Measurements from ENCODE around the gene LAD1. TPM values are rescaled to one million over a fixed set of nuclear protein-coding genes. Genes with fewer than 3 reads are reported as not detected.

LAD1 gene
- total and polyA plus RNA-seq, 2 of the 4 experiments (the other 2 are of a cell fraction), result under 0.01 to 0.07 TPM

DNA sequence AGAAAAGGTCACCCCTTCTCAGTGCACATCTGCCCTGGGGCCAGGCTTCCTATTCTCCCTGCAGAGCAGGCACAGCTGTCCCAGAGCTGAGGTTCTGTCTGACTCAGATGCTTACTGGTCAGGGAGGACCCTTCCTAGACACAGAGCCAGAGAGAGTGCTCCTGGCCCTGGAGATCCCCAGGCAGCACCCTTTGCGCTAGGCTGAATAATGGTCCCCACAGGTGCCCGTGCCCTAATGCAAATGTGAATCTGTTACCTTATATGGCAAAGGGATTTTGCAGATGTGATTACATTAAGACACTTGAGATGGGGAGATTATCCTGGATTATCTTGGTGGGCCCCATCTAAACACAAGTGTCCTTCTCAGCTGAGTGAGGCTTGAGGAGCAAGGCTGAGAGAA, 25.0 kb upstream of the LAD1 start:
- peaks cover 5% of the 10 kb centered on the region for H3K9me3 ChIP-seq (ENCODE audit: control insufficient read depth, insufficient read depth, low read length)
- H3K4me3 ChIP-seq (ENCODE audit: insufficient read depth, low read depth, low read length), result no peak overlapping the region
- H2AK9ac ChIP-seq (replicated peaks; ENCODE audit: low read depth, low read length, poor library complexity), result no peak overlapping the region
- H2AFZ ChIP-seq (replicated peaks; ENCODE audit: low read length, poor library complexity), result no peak overlapping the region
- no peak overlapping the region for H3K4ac ChIP-seq (ENCODE audit: low read depth, low read length)
- H3K27me3 ChIP-seq (ENCODE audit: control insufficient read depth, insufficient read depth, low read length), result peaks cover 36% of the 10 kb centered on the region
- DNase-seq (no peak), ATAC-seq (ENCODE audit: low read depth) (no peak)
- no peaks in the 10 kb centered on the region for H4K20me1 ChIP-seq (ENCODE audit: insufficient read depth, low read length)
- H2BK120ac ChIP-seq (ENCODE audit: low read depth, low read length), result no peak overlapping the region
- TF ChIP-seq MXI1 (IDR thresholded peaks at IDR 0.05; ENCODE audit: borderline replicate concordance, low read depth, low read length), result no peak
- no peak for TF ChIP-seq FOS (IDR thresholded peaks at IDR 0.05; ENCODE audit: low read depth, low read length)
- no peak for TF ChIP-seq RCOR1 (IDR thresholded peaks at IDR 0.05; ENCODE audit: insufficient replicate concordance, low read length)
- no peak for TF ChIP-seq CEBPB (IDR thresholded peaks at IDR 0.05; ENCODE audit: low read depth, low read length)
- TF ChIP-seq MAZ (IDR thresholded peaks at IDR 0.05; ENCODE audit: borderline replicate concordance, low read depth, low read length), result no peak
- TF ChIP-seq MAFK (IDR thresholded peaks at IDR 0.05; ENCODE audit: low read depth, low read length), result no peak
- no peak overlapping the region for H3K23ac ChIP-seq (ENCODE audit: low read depth, low read length)
- WGBS, 2 experiments (ENCODE audit: extremely low coverage in 2 of 2, insufficient read length in 1 of 2), result no CpG with 5 or more reads among the region's 2 CpGs
- H2BK15ac ChIP-seq (ENCODE audit: low read depth, low read length), result no peak overlapping the region
- CTCF ChIA-PET, result no interaction called here
- H2AK5ac ChIP-seq (ENCODE audit: low read depth, low read length), result no peak overlapping the region
- H3K27ac ChIP-seq (ENCODE audit: insufficient read depth, low read length), result no peak overlapping the region
- H3K56ac ChIP-seq (ENCODE audit: extremely low read depth, insufficient read depth, low read length), result no peak overlapping the region
- H4K91ac ChIP-seq (ENCODE audit: insufficient read depth, low read depth, low read length), result no peak overlapping the region
- no peaks in the 10 kb centered on the region for H3K79me1 ChIP-seq (ENCODE audit: low read depth in 1 of 2, low read length in 2 of 2)
- no peak overlapping the region for H2BK5ac ChIP-seq (ENCODE audit: low read depth, low read length, poor library complexity, severe bottlenecking)
- POLR2A ChIA-PET (ENCODE audit: unreplicated experiment), result no interaction called here
- H3K9me1 ChIP-seq (ENCODE audit: insufficient read depth, low read length), result no peaks in the 10 kb centered on the region; the same call in 1 of the 2 replicates
- no peak overlapping the region for H3K14ac ChIP-seq (replicated peaks; ENCODE audit: low read depth, low read length)
- BruUV-seq (replicated peaks), result no TSS peak
- H3K4me2 ChIP-seq (ENCODE audit: low read depth, low read length), result no peak overlapping the region
- no peaks in the 10 kb centered on the region for H3K36me3 ChIP-seq (ENCODE audit: control insufficient read depth, insufficient read depth, low read length)
- intact Hi-C loops (cut with micrococcal nuclease), result no loop called here
- no peak overlapping the region for H4K5ac ChIP-seq (ENCODE audit: low read depth, low read length)
- no peak overlapping the region for H2BK20ac ChIP-seq (ENCODE audit: low read depth, low read length)
- no peak overlapping the region for H4K8ac ChIP-seq (ENCODE audit: low read depth in 2 of 2, low read length in 2 of 2)
- H3K4me1 ChIP-seq (ENCODE audit: control insufficient read depth, insufficient read depth, low read length), result no peaks in the 10 kb centered on the region
- in situ Hi-C loops (cut with MboI; ENCODE audit: low sequenced_read_pairs), result no loop called here
- dilution Hi-C loops (cut with HindIII; ENCODE audit: low sequenced_read_pairs, unreplicated experiment), result no loop called here
- no peak overlapping the region for H3K18ac ChIP-seq (ENCODE audit: low read depth, low read length)
- H3K9ac ChIP-seq (ENCODE audit: low read depth, low read length), result no peak overlapping the region
